Measurements from ENCODE around the gene KLHL11.

DNA sequence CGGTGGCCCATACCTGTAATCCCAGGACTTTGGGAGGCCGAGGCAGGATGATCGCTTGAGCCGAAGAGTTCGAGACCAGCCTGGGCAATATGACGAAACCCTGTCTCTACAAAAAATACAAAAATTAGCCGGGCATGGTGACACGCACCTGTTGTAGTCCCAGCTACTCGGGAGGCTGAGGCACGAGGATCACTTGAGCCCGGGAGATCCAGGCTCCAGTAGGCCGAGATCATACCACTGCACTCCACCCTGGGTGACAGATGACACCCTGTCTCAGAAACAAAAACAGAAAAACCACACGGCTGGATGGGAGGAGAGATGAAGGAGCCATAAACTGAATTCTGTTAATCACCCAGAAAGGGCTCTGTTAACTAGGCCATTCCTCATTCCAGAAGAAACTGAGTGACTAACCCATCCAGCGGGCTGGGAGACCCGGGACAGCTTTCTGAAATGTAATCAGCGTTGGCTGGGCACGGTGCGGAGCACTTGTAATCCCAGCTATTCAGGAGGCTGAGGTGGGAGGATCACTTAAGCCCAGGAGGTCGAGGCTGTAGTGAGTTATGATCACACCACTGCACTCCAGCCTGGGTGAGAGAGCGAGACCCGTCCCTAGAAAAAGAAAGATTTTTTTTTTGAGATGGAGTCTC, 28.6 kb downstream of the KLHL11 start:
- TF ChIP-seq HDGF (IDR thresholded peaks at IDR 0.05; ENCODE audit: borderline replicate concordance), result no peak
- TF ChIP-seq BHLHE40 (IDR thresholded peaks at IDR 0.05; ENCODE audit: borderline replicate concordance), result no peak
- TF ChIP-seq ELF4 (IDR thresholded peaks at IDR 0.05), result no peak
- TF ChIP-seq FOXM1 (IDR thresholded peaks at IDR 0.05; ENCODE audit: borderline replicate concordance), result no peak
- TF ChIP-seq, protein P1, sequence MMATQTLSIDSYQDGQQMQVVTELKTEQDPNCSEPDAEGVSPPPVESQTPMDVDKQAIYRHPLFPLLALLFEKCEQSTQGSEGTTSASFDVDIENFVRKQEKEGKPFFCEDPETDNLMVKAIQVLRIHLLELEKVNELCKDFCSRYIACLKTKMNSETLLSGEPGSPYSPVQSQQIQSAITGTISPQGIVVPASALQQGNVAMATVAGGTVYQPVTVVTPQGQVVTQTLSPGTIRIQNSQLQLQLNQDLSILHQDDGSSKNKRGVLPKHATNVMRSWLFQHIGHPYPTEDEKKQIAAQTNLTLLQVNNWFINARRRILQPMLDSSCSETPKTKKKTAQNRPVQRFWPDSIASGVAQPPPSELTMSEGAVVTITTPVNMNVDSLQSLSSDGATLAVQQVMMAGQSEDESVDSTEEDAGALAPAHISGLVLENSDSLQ (IDR thresholded peaks at IDR 0.05), result no peak
- no peak for TF ChIP-seq TARDBP (IDR thresholded peaks at IDR 0.05)
- TF ChIP-seq SP1 (IDR thresholded peaks at IDR 0.05), result no peak
- TF ChIP-seq ARNT (IDR thresholded peaks at IDR 0.05), result no peak
- no peak for TF ChIP-seq SUZ12 (IDR thresholded peaks at IDR 0.05)
- TF ChIP-seq LEF1 (IDR thresholded peaks at IDR 0.05; ENCODE audit: borderline replicate concordance), result no peak
- no peak for TF ChIP-seq FOXK2 (IDR thresholded peaks at IDR 0.05)
- no peak for TF ChIP-seq FOXA1 (IDR thresholded peaks at IDR 0.05)

All from HEK293T (cell line).